HL-60 (cell line): ENCODE results near the gene ECHS1.
"Not testable (repeated sequence)": the region's sequence is repeated elsewhere in the genome, so short reads cannot be mapped to it uniquely, and the experiment has no call there.

Source experiments
- DNase-seq, 2 experiments: peaks; one replicate each; pipeline ENCODE4 v3.0.0-alpha.2; 2010 to 2020; ENCODE audit warnings: low read depth in 1 of 2, low spot score in 1 of 2
- H3K27ac ChIP-seq: fragments of 250-450 bp; sonication (Bioruptor Pico); replicated peaks from 2 replicates; pipeline ENCODE4 v1.5.1; 2020; ENCODE audit warnings: mild to moderate bottlenecking, moderate library complexity
- H3K27me3 ChIP-seq: fragments of 250-450 bp; sonication (Bioruptor Pico); 2 replicates; pipeline ENCODE4 v1.5.1; 2021; ENCODE audit warnings: mild to moderate bottlenecking, moderate library complexity; ENCODE audit not compliant: insufficient read depth, poor library complexity, severe bottlenecking
- H3K4me3 ChIP-seq: replicated peaks from 2 replicates; pipeline ENCODE4 v1.5.1; 2011; ENCODE audit warnings: mild to moderate bottlenecking, control low read depth, low read length; ENCODE audit not compliant: insufficient read depth
- CTCF ChIP-seq: IDR thresholded peaks from one replicate; pipeline ENCODE4 v1.5.1; 2011; ENCODE audit warnings: low read length, control low read depth, inconsistent platforms; ENCODE audit not compliant: insufficient read depth
- GABPA ChIP-seq: IDR thresholded peaks from 2 replicates; pipeline ENCODE4 v1.6.1; 2012; ENCODE audit warnings: low read depth
- POLR2AphosphoS5 ChIP-seq: IDR thresholded peaks from 2 replicates; pipeline ENCODE4 v1.6.1; 2012; ENCODE audit warnings: low read depth
- SPI1 ChIP-seq: IDR thresholded peaks from 2 replicates; pipeline ENCODE4 v1.6.1; 2012; ENCODE audit warnings: low read depth, mild to moderate bottlenecking, borderline replicate concordance
- TF ChIP-seq, protein P1 (sequence below): IDR thresholded peaks from 2 replicates; pipeline ENCODE4 v1.6.1; 2012; ENCODE audit warnings: low read depth; ENCODE audit not compliant: insufficient replicate concordance

ECHS1 gene

GRCh38 chr10:133388973-133389818 is 16.0 kb upstream of the ECHS1 start:
- Histone ChIP-seq H3K4me3 (peak overlapping the region; percentile 53), H3K27me3 (no peaks in the 10 kb centered on the region), H3K27ac (peak overlapping the region; percentile 75)
- TF ChIP-seq GABPA: peak; percentile 35; the same call in 1 of the 2 replicates
- peak; percentile 53; the same call in 1 of the 2 replicates for TF ChIP-seq POLR2AphosphoS5
- TF ChIP-seq CTCF: no peak
- TF ChIP-seq SPI1: peak; percentile 44; the same call in 1 of the 2 replicates
- TF ChIP-seq, protein P1, sequence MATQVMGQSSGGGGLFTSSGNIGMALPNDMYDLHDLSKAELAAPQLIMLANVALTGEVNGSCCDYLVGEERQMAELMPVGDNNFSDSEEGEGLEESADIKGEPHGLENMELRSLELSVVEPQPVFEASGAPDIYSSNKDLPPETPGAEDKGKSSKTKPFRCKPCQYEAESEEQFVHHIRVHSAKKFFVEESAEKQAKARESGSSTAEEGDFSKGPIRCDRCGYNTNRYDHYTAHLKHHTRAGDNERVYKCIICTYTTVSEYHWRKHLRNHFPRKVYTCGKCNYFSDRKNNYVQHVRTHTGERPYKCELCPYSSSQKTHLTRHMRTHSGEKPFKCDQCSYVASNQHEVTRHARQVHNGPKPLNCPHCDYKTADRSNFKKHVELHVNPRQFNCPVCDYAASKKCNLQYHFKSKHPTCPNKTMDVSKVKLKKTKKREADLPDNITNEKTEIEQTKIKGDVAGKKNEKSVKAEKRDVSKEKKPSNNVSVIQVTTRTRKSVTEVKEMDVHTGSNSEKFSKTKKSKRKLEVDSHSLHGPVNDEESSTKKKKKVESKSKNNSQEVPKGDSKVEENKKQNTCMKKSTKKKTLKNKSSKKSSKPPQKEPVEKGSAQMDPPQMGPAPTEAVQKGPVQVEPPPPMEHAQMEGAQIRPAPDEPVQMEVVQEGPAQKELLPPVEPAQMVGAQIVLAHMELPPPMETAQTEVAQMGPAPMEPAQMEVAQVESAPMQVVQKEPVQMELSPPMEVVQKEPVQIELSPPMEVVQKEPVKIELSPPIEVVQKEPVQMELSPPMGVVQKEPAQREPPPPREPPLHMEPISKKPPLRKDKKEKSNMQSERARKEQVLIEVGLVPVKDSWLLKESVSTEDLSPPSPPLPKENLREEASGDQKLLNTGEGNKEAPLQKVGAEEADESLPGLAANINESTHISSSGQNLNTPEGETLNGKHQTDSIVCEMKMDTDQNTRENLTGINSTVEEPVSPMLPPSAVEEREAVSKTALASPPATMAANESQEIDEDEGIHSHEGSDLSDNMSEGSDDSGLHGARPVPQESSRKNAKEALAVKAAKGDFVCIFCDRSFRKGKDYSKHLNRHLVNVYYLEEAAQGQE: no peak
- peak; percentile 61 to 71 for DNase-seq

DNA sequence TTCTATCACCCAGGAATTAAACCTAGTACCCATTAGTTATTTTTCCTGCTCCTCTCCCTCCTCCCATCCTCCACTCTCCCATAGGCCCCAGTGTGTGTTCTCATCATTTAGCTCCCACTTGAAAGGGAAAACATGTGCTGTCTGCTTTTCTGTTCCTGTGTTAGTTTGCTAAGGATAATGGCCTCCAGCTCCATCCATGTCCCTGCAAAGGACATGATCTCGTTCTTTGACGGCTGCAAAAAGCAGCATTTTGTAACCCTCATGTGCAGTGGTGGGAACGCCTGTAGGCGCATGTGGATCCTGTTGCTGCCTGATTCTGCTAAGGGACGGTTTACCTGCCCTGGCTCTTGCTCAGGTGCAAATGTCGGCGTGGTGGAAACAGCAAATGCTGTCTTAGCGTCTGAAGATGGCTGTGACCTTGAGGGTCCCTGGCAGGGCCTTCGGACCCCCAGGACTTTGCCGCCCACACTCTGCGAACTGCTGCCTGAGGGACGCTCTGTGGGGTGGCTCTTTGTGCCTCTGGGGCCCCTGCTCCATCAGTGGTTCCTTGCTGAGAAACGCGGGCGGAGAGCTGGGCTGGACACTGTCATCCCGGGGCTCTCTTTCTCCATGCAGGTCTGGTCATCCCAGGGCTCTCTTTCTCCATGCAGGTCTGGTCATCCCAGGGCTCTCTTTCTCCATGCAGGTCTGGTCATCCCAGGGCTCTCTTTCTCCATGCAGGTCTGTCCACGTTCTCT is 15.2 kb upstream of the ECHS1 start:
- TF ChIP-seq GABPA (peak; percentile 80), CTCF (no peak), POLR2AphosphoS5 (peak; percentile 74)
- TF ChIP-seq, protein P1: peak; percentile 61
- Histone ChIP-seq H3K4me3 (peak overlapping the region; percentile 53), H3K27me3 (no peaks in the 10 kb centered on the region), H3K27ac (peak overlapping the region; percentile 75)
- DNase-seq: peak; percentile 54 to 79

DNA sequence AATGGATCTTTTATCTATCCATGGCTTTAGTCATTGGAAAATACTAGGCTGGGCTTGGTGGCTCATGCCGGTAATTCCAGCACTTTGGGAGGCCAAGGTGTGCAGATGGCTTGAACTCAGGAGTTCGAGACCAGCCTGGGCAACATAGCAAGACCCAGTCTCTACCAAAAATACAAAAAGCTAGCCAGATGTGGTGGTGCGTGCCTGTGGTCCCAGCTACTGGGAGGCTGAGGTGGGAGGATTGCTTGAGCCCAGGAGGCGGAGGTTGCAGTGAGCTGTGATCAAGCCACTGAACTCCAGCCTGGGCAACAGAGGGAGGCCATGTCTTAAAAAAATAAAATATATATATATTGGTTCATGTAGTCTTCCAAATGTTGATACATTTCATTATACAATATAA is 13.8 kb upstream of the ECHS1 start:
- not testable (repeated sequence) for DNase-seq, H3K27ac ChIP-seq, H3K4me3 ChIP-seq, H3K27me3 ChIP-seq

DNA sequence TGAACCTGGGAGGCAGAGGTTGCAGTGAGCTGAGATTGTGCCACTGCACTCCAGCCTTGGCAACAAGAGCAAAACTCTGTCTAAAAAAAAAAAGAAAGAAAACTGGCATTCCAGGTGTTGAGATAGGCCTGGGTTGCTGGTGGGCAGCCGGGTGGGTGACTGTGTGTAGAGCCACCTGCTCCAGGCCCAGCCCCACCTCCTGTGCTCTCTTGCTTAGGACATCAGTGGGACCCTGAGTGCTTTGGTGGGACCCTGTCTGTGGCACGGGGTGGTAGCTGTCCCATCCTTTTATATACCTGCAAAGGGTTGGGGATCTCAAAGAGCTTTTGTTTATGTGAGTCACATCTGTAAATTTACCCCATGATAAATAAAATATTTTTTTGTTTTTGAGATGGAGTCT is 12.1 kb upstream of the ECHS1 start:
- no peaks in the 10 kb centered on the region for H3K27me3 ChIP-seq
- no peak for DNase-seq
- TF ChIP-seq CTCF (no peak), GABPA (no peak), SPI1 (no peak), POLR2AphosphoS5 (no peak)
- TF ChIP-seq, protein P1: no peak
- no peak overlapping the region for H3K4me3 ChIP-seq
- H3K27ac ChIP-seq: no peak overlapping the region
